T-cell (primary cell): Measurements from ENCODE around the gene IL13RA2. TPM values are rescaled to one million over a fixed set of nuclear protein-coding genes. Genes with fewer than 3 reads are reported as not detected.

ENCODE experiments used
- ATAC-seq, 4 experiments: fragments of 200-7000 bp in 3 of 4; fragments of 150-1000 bp in 1 of 4; cut with Tn5 transposase; replicated peaks in 1 of 4; 1 replicate in 3 of 4; 2 replicates in 1 of 4; pipeline ENCODE4 v1.10.0; 2021; ENCODE audit warnings: moderate library complexity in 3 of 4, mild to moderate bottlenecking in 2 of 4, moderate number of reproducible peaks in 1 of 4
- CTCF ChIA-PET, 2 donors: fragments of 300-600 bp; sonication (Branson Sonifier 250); formaldehyde crosslinking; loops; one replicate each; lab custom pipeline; 2022; ENCODE audit warnings: antibody characterized with exemption in 2 of 2; lab: Charles Lee
- POLR2A ChIA-PET, 2 donors: fragments of 300-600 bp; sonication (Branson Sonifier 250); formaldehyde crosslinking; loops; one replicate each; lab custom pipeline; 2022; ENCODE audit warnings: antibody characterized with exemption in 2 of 2; lab: Charles Lee
- DNase-seq, 35 experiments: peaks; one replicate each; pipeline versions ENCODE4 v3.0.0 to v3.0.0-alpha.2; 2013 to 2023
- H3K27ac ChIP-seq: one replicate; pipeline ENCODE4 v1.5.1; 2013; ENCODE audit warnings: low read length
- H3K27me3 ChIP-seq, 2 experiments: replicated peaks in 1 of 2; 1 replicate in 1 of 2; 2 replicates in 1 of 2; pipeline versions ENCODE4 v1.6.1 to v1.7.0; 2013; ENCODE audit warnings: low read length in 1 of 2, mixed read lengths in 1 of 2; ENCODE audit not compliant: control insufficient read depth in 2 of 2, insufficient read depth in 2 of 2; ENCODE audit errors: extremely low read depth in 1 of 2
- H3K36me3 ChIP-seq, 2 donors: 1 replicate in 1 of 2; 2 replicates in 1 of 2; pipeline versions ENCODE4 v1.6.1 to v1.7.0; 2013; ENCODE audit warnings: low read length in 1 of 2; ENCODE audit not compliant: control insufficient read depth in 2 of 2, insufficient read depth in 1 of 2; ENCODE audit errors: extremely low read depth in 1 of 2
- H3K4me1 ChIP-seq, 2 experiments: 1 replicate in 1 of 2; 2 replicates in 1 of 2; pipeline versions ENCODE4 v1.6.1 to v1.7.0; 2013; ENCODE audit warnings: low read length in 2 of 2, mixed read lengths in 1 of 2; ENCODE audit not compliant: insufficient read depth in 2 of 2, control insufficient read depth in 1 of 2; ENCODE audit errors: extremely low read depth in 1 of 2
- H3K4me3 ChIP-seq, 2 donors: 1 replicate in 1 of 2; 2 replicates in 1 of 2; pipeline versions ENCODE4 v1.5.1 to v1.7.0; 2013; ENCODE audit warnings: mild to moderate bottlenecking in 2 of 2, low read length in 1 of 2, moderate library complexity in 1 of 2; ENCODE audit not compliant: control insufficient read depth in 1 of 2; ENCODE audit errors: extremely low read depth in 1 of 2
- H3K9me3 ChIP-seq: 2 replicates; pipeline ENCODE4 v1.7.0; 2013
- H3K27ac Mint-ChIP-seq, 2 donors: one replicate each; pipeline ENCODE4 v1.8.0; 2020 to 2021; ENCODE audit warnings: mild to moderate bottlenecking in 2 of 2, mixed read lengths in 2 of 2
- H3K27me3 Mint-ChIP-seq, 2 donors: one replicate each; pipeline ENCODE4 v1.8.0; 2021 to 2022; ENCODE audit warnings: mixed read lengths in 2 of 2
- H3K36me3 Mint-ChIP-seq: one replicate; pipeline ENCODE4 v1.8.0; 2021; ENCODE audit warnings: mixed read lengths
- H3K4me1 Mint-ChIP-seq, 3 donors: one replicate each; pipeline ENCODE4 v1.8.0; 2020 to 2022; ENCODE audit warnings: mixed read lengths in 3 of 3, mild to moderate bottlenecking in 1 of 3
- H3K4me3 Mint-ChIP-seq, 3 donors: one replicate each; pipeline ENCODE4 v1.8.0; 2020 to 2022; ENCODE audit warnings: mild to moderate bottlenecking in 3 of 3, mixed read lengths in 3 of 3, moderate library complexity in 3 of 3
- H3K9me3 Mint-ChIP-seq, 3 donors: one replicate each; pipeline ENCODE4 v1.8.0; 2020 to 2022; ENCODE audit warnings: mixed read lengths in 3 of 3
- WGBS: methylation state at CpG from one replicate; pipeline ENCODE4 v1.1.5; 2013; ENCODE audit warnings: missing lambda C conversion rate; ENCODE audit not compliant: insufficient coverage; 5-methylcytosine and 5-hydroxymethylcytosine counted together
- total RNA-seq, 35 experiments: library from RNA in 6 of 35; stranded (reverse) in 6 of 35; fragments of 120-200 nt in 1 of 35; gene quantifications; one replicate each; pipeline versions ENCODE4 v1.2.1 to v1.2.4 and lab custom pipeline; 2013 to 2026

IL13RA2 gene
- total RNA-seq, 5 donors from 2014 or later (not counting 1 experiment from before 2014, with no cell fraction given), result not detected

- no peaks in the 10 kb centered on the region for H3K9me3 ChIP-seq
- no peaks in the 10 kb centered on the region for H3K4me1 Mint-ChIP-seq
- no peak for DNase-seq
- no peak for ATAC-seq
- H3K4me3 Mint-ChIP-seq, result no peak overlapping the region
- no peaks in the 10 kb centered on the region for H3K27me3 ChIP-seq
- no peak overlapping the region for H3K4me3 ChIP-seq
- no peaks in the 10 kb centered on the region for H3K4me1 ChIP-seq
- ChIA-PET CTCF (interaction anchor here in 1 of 2 donors (0.7 kb wide), 1 partner anchor 8 kb away, joined by 6 read pairs; no protein-coding TSS in a partner anchor), POLR2A (no interaction called here)
- no peaks in the 10 kb centered on the region for H3K36me3 Mint-ChIP-seq
- no peak overlapping the region for H3K27ac ChIP-seq
- H3K9me3 Mint-ChIP-seq, result no peaks in the 10 kb centered on the region
- whole genome bisulfite sequencing, result no CpG with 5 or more reads among the region's 5 CpGs
- no peak overlapping the region for H3K27ac Mint-ChIP-seq
- no peaks in the 10 kb centered on the region for H3K36me3 ChIP-seq
- peaks cover 0 to 6% of the 10 kb centered on the region in 2 donors for H3K27me3 Mint-ChIP-seq
These were observed 12.6 kb upstream of the IL13RA2 start for GRCh38 chrX:115029869-115030570.

GRCh38 chrX:115029440-115029839 is 12.0 kb upstream of the IL13RA2 start:
- no peaks in the 10 kb centered on the region for H3K27me3 ChIP-seq
- DNase-seq (no peak), ATAC-seq (no peak)
- H3K9me3 ChIP-seq, result no peaks in the 10 kb centered on the region
- Mint-ChIP-seq H3K9me3 (no peaks in the 10 kb centered on the region), H3K27me3 (peaks cover 0 to 9% of the 10 kb centered on the region in 2 donors), H3K36me3 (no peaks in the 10 kb centered on the region), H3K27ac (no peak overlapping the region), H3K4me1 (no peaks in the 10 kb centered on the region), H3K4me3 (no peak overlapping the region)
- H3K4me1 ChIP-seq, result no peaks in the 10 kb centered on the region
- CTCF ChIA-PET, result interaction anchor here in 1 of 2 donors (0.7 kb wide), 1 partner anchor 9 kb away, joined by 6 read pairs; no protein-coding TSS in a partner anchor
- H3K4me3 ChIP-seq, result no peak overlapping the region
- no peak overlapping the region for H3K27ac ChIP-seq
- POLR2A ChIA-PET, result no interaction called here
- no peaks in the 10 kb centered on the region for H3K36me3 ChIP-seq

GRCh38 chrX:115023811-115024210 is 6.4 kb upstream of the IL13RA2 start:
- Histone ChIP-seq H3K27ac (no peak overlapping the region), H3K4me1 (no peaks in the 10 kb centered on the region), H3K27me3 (no peaks in the 10 kb centered on the region), H3K4me3 (no peak overlapping the region), H3K9me3 (no peaks in the 10 kb centered on the region), H3K36me3 (no peaks in the 10 kb centered on the region)
- H3K36me3 Mint-ChIP-seq, result no peaks in the 10 kb centered on the region
- CTCF ChIA-PET, result no interaction called here
- peaks cover 0 to 12% of the 10 kb centered on the region in 2 donors for H3K27me3 Mint-ChIP-seq
- no peak overlapping the region for H3K4me3 Mint-ChIP-seq
- WGBS, result no CpG with 5 or more reads among the region's 3 CpGs
- ATAC-seq (no peak), DNase-seq (no peak)
- POLR2A ChIA-PET, result no interaction called here
- no peak overlapping the region for H3K27ac Mint-ChIP-seq
- H3K9me3 Mint-ChIP-seq, result no peaks in the 10 kb centered on the region
- H3K4me1 Mint-ChIP-seq, result no peaks in the 10 kb centered on the region

GRCh38 chrX:115023139-115023538 is 5.7 kb upstream of the IL13RA2 start:
- H3K4me1 ChIP-seq, result no peaks in the 10 kb centered on the region
- H3K27me3 Mint-ChIP-seq, result peaks cover 0 to 16% of the 10 kb centered on the region in 2 donors
- ATAC-seq, result no peak
- DNase-seq, result no peak
- H3K9me3 ChIP-seq, result no peaks in the 10 kb centered on the region
- H3K4me1 Mint-ChIP-seq, result no peaks in the 10 kb centered on the region
- ChIA-PET CTCF (no interaction called here), POLR2A (interaction anchor here in 1 of 2 donors (0.6 kb wide), 1 partner anchor 1406 kb away, joined by 3 read pairs; no protein-coding TSS in a partner anchor)
- no peaks in the 10 kb centered on the region for H3K36me3 Mint-ChIP-seq
- no peak overlapping the region for H3K27ac ChIP-seq
- H3K4me3 Mint-ChIP-seq, result no peak overlapping the region
- H3K36me3 ChIP-seq, result no peaks in the 10 kb centered on the region
- H3K9me3 Mint-ChIP-seq, result no peaks in the 10 kb centered on the region
- no peak overlapping the region for H3K27ac Mint-ChIP-seq
- no CpG with 5 or more reads among the region's 2 CpGs for WGBS
- H3K27me3 ChIP-seq, result no peaks in the 10 kb centered on the region
- H3K4me3 ChIP-seq, result no peak overlapping the region

- ChIA-PET CTCF (no interaction called here), POLR2A (no interaction called here)
- Histone ChIP-seq H3K36me3 (no peaks in the 10 kb centered on the region), H3K4me1 (no peaks in the 10 kb centered on the region), H3K4me3 (no peak overlapping the region), H3K27me3 (no peaks in the 10 kb centered on the region), H3K27ac (no peak overlapping the region), H3K9me3 (no peaks in the 10 kb centered on the region)
- H3K27me3 Mint-ChIP-seq, result peaks cover 0 to 15% of the 10 kb centered on the region in 2 donors
- no CpG with 5 or more reads among the region's 5 CpGs for WGBS
- H3K36me3 Mint-ChIP-seq, result no peaks in the 10 kb centered on the region
- no peak overlapping the region for H3K27ac Mint-ChIP-seq
- DNase-seq (no peak), ATAC-seq (no peak)
- no peaks in the 10 kb centered on the region for H3K9me3 Mint-ChIP-seq
- H3K4me3 Mint-ChIP-seq, result no peak overlapping the region
- H3K4me1 Mint-ChIP-seq, result no peaks in the 10 kb centered on the region
These were observed 3.7 kb upstream of the IL13RA2 start for GRCh38 chrX:115021121-115021520.

- Histone ChIP-seq H3K4me1 (no peaks in the 10 kb centered on the region), H3K4me3 (no peak overlapping the region), H3K9me3 (no peaks in the 10 kb centered on the region), H3K27me3 (no peaks in the 10 kb centered on the region), H3K27ac (no peak overlapping the region), H3K36me3 (no peaks in the 10 kb centered on the region)
- POLR2A ChIA-PET, result no interaction called here
- Mint-ChIP-seq H3K4me3 (no peak overlapping the region), H3K27me3 (peaks cover 0 to 10% of the 10 kb centered on the region in 2 donors), H3K36me3 (no peaks in the 10 kb centered on the region), H3K4me1 (no peaks in the 10 kb centered on the region), H3K27ac (no peak overlapping the region), H3K9me3 (no peaks in the 10 kb centered on the region)
- no peak for ATAC-seq
- CTCF ChIA-PET, result no interaction called here
- no CpG with 5 or more reads among the region's 2 CpGs for WGBS
- DNase-seq, result no peak
These were observed 1.5 kb upstream of the IL13RA2 start for GRCh38 chrX:115018944-115019343.
